ENCODE results near the gene NUP62.

The NUP62 gene

DNA sequence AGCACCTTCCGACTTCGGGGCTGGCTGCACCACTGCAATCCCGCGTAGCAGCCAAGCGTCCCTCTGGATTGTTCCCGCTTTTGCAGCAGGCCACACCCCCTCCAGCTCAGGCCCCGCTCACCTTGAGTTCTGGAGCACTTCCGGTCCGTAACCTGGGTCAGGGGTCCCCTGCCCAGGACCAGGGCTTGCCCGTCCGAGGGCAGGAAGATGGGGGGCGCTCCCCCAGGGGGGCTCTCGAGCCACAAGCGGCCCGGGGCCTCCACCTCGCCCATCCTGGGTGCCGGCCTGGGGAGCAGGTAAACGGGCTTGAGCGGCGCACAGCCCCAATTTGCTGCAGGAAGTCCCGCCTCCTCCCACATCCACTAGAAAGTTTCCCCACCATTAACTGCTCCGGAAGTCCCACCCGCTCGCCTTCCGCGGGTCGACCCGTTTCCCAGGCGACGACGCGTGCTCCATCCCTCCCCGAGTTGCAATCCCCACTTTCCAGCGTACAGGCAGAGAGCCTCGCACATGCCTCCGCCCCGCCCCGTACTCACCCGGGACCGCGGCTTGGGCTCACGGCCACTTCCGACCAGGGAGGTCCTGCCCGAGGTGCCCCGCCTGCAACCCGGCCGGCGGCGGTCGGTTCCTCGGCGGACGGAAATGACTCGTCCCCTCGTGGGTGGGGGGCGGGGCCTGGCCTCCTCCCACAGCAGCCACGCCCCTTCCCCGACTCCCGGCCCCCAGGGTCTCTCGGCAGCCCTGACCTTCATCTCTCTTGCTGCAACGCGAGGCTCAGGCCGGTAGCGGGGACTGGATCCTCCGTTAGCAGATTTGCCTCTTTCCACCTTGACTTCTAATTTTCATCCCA is 62.1 kb downstream of the NUP62 start, which contains the start of gene PNKP:
TSS of gene PNKP (minus strand) at position 644 of the 850 bp plus-strand sequence. CDS start at position 272, 372 bp downstream.
- peak; percentile 91 for DNase-seq (ENCODE audit: low spot score)

DNA sequence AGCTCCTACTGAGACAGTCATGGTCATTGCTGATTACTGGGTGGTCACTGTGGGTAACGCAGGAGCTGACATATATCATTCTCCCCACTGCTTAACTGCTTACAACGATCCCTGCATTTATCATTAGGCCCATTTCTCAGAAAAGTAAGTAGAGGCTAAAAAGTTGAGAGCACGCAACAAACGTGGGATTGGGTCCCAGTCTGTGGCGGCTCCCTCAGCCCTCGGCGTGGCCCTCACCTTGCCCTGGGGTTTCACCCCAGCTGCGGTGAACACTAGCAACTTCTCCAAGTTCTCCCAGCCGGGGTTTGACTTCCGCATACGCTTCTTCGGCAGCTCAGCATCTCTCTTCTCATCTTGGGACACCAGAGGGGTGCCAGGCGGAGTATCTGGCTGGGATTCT is 64.4 kb downstream of the NUP62 start:
- no peak for DNase-seq (ENCODE audit: low spot score)

DNA sequence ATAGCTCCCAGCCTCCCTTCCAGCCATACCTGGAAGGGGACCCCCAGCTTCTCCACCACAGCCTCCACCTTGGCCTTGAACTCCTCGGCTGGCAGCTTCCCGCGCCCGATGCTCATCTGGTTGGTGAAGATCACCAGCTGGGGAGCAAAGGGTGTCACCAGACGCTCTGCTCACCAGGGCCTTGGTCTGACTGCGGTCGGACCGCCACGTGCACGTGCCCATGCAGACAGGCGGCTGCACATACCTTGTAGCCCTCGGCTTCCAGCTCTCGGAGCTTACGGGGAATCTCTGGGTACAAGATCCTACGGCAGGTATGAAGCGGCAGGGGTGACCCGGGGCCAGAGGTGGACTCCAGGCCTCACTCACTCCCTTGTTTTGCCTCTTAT is 65.4 kb downstream of the NUP62 start:
- no peak for DNase-seq (ENCODE audit: low spot score)

DNA sequence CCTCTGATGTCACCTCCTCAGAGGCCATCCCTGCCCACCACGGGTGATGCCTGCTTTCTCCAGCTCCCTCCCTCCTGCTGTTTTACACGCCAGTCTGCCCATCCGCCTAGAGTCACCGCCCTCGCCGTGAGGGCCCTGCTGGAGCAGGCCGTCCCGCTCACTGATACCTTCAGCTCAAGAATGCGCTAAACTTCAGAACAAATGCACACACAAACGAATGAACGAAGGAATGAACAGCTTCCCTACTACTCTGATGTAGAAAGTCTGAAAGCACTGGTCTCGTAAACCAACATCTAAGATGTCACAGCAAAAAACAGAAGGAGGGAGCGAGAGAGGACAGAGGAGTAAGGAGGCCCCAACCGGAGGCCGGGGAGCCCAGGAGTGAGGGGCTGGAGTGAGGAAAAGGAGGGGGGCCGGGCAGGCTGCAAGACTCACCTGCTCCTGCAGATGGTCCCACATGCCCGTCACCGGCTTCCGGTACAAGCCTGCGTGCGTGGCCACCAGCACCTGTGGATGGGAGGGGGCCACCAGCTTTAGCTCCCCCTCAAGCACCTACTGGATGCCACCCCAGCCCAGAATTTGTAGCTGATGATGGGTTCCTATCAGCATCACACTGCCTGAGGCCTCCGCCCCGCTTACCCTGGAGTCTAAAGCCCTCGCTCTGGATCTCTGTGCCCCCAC is 65.9 kb downstream of the NUP62 start:
- DNase-seq (ENCODE audit: low spot score): no peak

DNA sequence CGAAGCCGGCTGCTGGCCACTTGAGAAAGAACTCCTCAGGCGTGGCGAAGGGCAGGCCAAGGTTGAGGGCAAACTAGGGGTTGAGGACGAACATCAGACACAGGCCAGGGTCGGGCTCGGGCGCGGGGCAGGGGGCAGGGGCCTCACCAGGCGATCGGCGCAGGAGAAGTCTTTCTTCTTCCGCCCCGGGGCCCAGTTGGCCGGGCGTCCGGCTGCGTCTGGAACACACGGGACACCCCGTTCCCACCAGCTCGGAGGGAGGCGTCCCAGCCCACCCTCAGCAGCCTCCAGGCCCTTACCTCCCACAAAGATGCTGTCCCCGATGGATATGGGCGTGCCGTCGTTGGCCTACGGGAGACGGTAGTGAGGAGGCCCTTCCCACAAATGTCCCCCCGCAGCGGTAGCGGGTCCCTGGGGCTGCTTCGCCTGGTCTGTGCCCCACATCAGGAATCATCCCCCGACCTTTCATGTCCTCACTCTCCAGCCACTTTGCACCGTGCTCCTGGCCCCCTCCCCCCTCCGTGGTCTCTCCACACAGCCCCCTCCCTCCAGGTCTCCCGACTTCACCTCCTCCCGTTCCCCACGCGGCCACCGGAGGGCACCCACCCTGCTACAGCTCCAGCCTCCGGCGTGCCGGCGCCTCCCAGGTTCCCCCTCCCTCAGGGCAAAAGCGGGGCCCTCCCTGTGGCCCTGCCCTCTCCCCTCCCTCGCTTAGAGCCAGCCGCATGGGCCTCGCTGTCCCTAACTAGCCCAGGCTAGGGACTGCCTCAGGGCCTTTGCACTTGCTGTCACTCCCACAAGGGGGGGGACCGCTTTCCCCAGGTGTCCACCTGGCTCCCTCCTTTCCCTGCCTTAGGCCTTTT is 66.7 kb downstream of the NUP62 start:
- DNase-seq (ENCODE audit: low spot score): no peak

DNA sequence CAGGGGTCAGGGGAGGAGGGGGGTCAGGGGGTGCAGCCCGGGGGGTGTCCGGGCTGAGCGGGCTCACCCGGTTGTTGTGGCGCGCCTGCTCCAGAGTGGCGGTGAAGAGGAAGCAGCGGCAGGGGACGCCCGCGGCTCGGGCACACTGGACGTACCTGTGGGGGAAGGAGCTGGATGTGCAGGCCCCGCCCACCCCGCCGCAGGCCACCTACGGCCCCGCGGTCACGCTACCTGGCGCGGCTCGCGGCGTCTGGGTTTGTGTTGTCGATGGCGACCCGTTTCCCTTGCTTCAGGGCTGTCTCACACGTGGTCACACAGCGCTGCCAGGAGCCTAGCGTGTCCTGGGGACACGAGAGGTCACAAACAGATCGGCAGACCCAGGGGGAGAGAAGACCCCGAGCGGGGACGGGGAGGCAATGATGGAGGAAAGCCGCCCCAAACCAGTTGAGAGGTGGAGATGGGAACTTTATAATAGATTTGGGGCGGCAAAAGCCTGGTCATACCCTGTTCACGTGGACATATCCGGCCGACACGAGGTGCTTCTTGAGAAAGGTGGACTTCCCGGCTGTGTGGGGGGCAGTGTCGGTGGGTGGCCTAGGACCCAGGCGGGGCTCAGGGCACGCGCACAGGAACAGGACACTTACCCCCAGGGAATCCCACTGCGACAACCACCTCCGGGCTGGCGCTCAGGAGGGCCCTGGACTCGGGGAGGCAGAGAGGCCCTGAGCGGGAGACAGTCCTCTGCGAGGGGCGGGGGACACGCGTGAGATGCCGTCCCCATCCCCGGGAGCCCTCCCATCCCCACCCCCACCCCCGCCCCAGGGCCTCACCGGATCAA is 67.5 kb downstream of the NUP62 start:
- DNase-seq (ENCODE audit: low spot score): no peak

DNA sequence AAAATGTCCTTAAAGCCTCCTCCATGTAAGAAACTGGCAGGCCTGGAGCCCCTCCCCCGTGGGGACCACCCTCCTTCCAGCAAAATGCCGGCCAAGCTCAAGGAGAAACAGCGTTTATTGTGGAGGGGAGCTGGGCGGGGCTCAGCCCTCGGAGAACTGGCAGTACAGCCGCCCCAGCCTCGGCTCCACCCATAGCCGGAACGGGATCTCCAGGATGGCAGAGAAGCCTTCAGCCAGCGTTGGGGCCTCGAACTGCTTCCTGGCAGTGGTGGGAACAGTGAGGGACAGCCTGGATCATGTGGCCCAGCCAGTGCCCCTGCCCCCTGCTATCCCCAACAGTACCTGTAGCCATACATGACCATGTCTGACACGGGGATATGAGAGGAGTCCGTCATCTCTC is 68.2 kb downstream of the NUP62 start:
- DNase-seq (ENCODE audit: low spot score): no peak

DNA sequence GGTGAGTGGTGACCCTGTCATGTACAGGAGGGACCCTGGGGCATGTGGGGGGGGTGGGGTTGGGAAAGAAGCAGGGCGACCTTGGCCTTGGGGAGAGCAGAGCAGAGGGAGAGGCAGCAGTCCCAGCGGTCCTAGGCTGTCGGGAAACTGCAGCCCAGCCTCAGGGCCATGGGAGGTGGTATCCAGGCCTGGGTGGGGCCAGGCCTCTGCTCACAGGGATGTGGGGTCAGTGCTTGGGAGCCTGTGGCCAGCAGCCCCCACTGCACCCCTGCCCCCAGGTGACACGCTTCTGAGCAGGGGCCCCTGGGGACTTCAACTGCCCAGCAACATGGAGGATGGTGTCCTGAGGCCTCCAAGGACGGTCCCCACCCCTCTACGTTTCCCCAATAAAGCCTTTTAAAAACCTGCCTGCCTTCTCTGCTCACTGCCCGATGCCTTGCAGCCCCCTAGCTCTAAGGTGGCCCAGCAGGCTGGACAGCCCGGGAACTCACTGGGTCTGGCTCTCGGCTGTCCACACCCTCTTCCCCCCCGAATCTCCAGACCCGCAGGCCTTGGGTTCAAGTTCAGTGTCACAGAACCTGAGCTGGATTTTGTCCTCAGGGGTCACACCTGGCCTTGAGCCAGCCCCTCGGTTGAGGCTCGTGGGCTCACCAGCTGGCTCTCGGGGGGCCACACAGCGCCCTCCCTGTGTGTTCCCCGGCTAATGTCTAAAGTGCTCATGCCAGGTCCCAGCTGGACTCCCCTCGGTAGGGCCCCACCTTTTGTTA is 68.8 kb downstream of the NUP62 start:
- DNase-seq (ENCODE audit: low spot score): no peak

DNA sequence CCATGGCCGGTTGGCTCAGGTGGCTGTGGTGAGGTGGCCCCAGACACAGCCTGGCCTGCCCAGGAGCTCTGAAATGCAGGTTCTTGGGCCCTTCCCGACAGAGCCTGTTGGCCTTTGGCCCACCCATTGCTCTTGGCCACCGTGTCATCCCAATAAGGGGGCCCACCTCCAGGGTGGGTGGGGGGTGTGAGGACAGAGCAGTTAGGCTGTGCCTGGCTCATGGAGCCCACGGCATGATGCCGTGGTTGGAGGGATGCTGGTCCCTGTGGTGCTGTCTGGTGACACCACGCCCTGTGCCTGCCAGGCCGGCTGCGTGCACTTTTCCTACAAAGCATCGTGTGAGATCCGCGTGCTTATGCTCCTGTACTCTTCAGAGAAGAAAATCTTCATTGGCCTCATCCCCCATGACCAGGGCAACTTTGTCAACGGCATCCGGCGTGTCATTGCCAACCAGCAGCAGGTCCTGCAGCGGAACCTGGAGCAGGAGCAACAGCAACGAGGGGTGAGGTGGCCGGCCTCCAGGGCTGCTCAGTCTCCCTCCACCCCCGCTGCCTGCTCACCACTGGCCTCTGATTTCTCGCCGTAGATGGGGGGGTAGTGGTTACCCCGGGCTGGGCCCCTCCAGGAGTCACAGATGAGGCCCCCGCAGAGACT is 69.5 kb downstream of the NUP62 start:
- no peak for DNase-seq (ENCODE audit: low spot score)

DNA sequence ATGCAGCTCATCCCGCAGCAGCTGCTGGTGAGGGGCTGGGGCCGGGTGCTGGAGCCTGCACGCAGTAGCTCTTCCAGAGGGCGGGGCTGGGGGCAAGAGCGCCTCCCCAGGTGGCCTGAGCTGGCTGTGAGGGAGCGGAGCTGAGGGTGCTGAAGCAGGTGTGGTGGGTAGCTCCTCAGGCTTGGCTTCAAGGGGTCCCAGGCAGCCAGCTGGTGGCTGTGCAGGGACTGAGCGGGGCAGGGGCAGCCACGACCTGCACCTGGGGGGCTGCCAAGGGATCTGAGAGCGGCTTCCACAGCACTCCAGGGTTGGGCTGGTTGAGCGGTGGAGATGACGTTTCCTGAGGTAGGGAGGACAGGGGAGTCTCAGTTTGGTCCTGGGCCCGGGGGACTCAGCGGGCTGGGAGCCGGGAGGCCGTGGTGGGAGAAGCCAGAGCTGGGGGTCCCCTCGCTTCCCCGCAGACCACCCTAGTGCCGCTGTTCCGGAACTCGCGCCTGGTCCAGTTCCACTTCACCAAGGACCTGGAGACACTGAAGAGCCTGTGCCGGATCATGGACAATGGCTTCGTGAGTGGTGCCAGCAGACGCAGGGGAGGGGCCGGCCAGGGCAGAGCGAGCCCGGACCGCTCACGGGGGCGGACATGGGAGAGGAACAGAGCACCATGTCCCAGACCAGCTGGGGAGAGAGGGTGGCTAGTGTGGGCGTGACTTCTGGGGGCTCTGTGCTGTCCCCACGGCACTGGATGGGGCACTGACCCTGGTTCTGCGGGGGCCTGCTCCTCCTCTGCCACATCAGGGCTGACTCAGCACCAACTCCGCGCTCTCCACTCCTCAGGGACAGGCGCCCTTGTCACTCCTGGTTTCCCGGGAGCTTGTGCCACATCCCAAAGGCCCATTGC is 71.0 kb downstream of the NUP62 start:
- DNase-seq (ENCODE audit: low spot score): peak; percentile 30

DNA sequence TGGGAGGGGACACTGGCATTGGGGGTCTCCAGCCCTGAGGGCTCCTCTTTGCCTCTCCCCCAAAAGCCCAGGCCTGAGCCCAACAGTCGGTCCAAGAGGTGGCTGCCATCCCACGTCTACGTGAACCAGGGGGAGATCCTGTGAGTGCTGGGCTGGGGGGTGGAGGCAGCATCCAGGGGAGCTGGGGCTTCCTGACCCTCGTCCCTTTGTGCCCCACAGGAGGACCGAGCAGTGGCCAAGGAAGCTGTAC is 71.5 kb downstream of the NUP62 start:
- DNase-seq (ENCODE audit: low spot score): no peak

DNA sequence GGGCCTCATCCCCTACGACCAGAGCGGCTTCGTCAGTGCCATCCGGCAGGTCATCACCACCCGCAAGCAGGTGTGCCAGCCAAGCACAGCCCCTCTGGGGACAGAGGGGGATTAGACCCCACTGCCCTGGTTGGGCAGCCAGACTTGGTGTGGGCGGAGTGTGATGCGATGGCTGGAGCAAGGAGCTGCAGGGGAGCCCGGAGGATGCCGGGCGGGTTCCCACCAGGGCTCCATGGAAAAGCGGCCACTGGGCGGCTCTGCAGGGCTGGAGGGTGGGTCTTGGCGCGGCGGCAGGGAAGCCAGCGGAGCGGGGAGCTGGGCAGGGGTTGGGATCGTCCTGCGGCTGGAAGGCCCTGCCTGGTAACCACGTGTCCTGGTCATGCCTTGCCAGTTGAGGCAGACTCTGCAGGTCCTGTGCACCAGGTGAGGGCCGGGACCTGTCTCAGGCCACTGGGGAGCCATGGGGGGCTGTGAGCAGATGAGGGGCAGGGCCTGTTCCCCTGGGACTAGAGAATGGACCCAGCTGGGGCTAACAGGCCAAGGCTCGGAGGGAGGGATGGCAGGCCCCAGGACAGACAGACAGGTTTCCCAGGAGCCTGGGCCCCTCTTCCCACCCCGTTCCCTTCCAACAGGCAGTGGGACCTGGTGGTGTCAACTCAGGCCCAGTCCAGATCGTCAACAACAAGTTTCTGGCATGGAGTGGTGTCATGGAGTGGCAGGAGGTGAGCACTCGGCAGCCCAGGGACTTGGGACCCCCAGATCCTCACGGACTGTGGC is 72.1 kb downstream of the NUP62 start:
- peak; percentile 26 for DNase-seq (ENCODE audit: low spot score)
